C4-2B (cell line): Measurements from ENCODE around the gene USP6.
"Not testable (repeated sequence)": the region's sequence is repeated elsewhere in the genome, so short reads cannot be mapped to it uniquely, and the experiment has no call there.

Experiments used
- H3K27ac ChIP-seq: fragments of 450-650 bp; 2 replicates; pipeline ENCODE4 v1.5.1; 2017
- CTCF ChIP-seq: fragments of 450-650 bp; conservative IDR thresholded peaks from 2 replicates; pipeline ENCODE4 v1.5.1; 2017; ENCODE audit warnings: mild to moderate bottlenecking
- ZFX ChIP-seq: fragments of 450-650 bp; IDR thresholded peaks from 2 replicates; pipeline ENCODE4 v1.6.1; 2017

The USP6 gene

GRCh38 chr17:5135726-5136579 is 20.1 kb downstream of the USP6 start:
- TF ChIP-seq CTCF (no peak), ZFX (no peak)
- H3K27ac ChIP-seq = no peak overlapping the region

GRCh38 chr17:5136580-5137412 is 21.0 kb downstream of the USP6 start:
- not testable (repeated sequence) for H3K27ac ChIP-seq

- H3K27ac ChIP-seq = not testable (repeated sequence)
These were observed 21.8 kb downstream of the USP6 start for GRCh38 chr17:5137511-5138197.

GRCh38 chr17:5138198-5138544 is 22.3 kb downstream of the USP6 start:
- H3K27ac ChIP-seq = not testable (repeated sequence)

- TF ChIP-seq CTCF = no peak
- TF ChIP-seq ZFX = no peak
- H3K27ac ChIP-seq = no peak overlapping the region
These were observed 23.0 kb downstream of the USP6 start for GRCh38 chr17:5138616-5139457.

GRCh38 chr17:5139458-5139732 is 23.6 kb downstream of the USP6 start:
- TF ChIP-seq CTCF (no peak), ZFX (no peak)

GRCh38 chr17:5142877-5143276 is 27.0 kb downstream of the USP6 start:
- not testable (repeated sequence) for H3K27ac ChIP-seq

More at GRCh38 chr17:5139458-5139732, 23.6 kb downstream of the USP6 start:
- H3K27ac ChIP-seq = no peak overlapping the region

GRCh38 chr17:5146122-5146521 is 30.3 kb downstream of the USP6 start:
- not testable (repeated sequence) for H3K27ac ChIP-seq

GRCh38 chr17:5160702-5161101 is 44.9 kb downstream of the USP6 start:
- H3K27ac ChIP-seq = not testable (repeated sequence)

- H3K27ac ChIP-seq = not testable (repeated sequence)
These were observed 46.0 kb downstream of the USP6 start for GRCh38 chr17:5161793-5162192.

GRCh38 chr17:5164436-5164835 is 48.6 kb downstream of the USP6 start:
- no peak overlapping the region for H3K27ac ChIP-seq
- TF ChIP-seq ZFX (no peak), CTCF (no peak)

GRCh38 chr17:5165791-5166564 is 50.1 kb downstream of the USP6 start:
- not testable (repeated sequence) for H3K27ac ChIP-seq

GRCh38 chr17:5175027-5175426 is 59.2 kb downstream of the USP6 start:
- H3K27ac ChIP-seq = not testable (repeated sequence)
